IPS-18c (cell line): Measurements from ENCODE around the gene STYXL1.

ENCODE experiments used
- H3K4me3 ChIP-seq: 2 replicates; pipeline ENCODE4 v1.7.0; 2013; ENCODE audit warnings: low read depth, mild to moderate bottlenecking, low read length, moderate library complexity; ENCODE audit not compliant: insufficient read depth
- H3K9me3 ChIP-seq: one replicate; pipeline ENCODE4 v1.6.1; 2013; ENCODE audit warnings: mild to moderate bottlenecking, low read length, moderate library complexity; ENCODE audit not compliant: control insufficient read depth, insufficient read depth

Gene STYXL1

GRCh38 chr7:75987805-75988567, 59.8 kb downstream of the STYXL1 start:
- Histone ChIP-seq H3K9me3 (no peaks in the 10 kb centered on the region), H3K4me3 (no peak overlapping the region)

- no peak overlapping the region for H3K4me3 ChIP-seq
- no peaks in the 10 kb centered on the region for H3K9me3 ChIP-seq
Observed at GRCh38 chr7:75987026-75987804, 60.6 kb downstream of the STYXL1 start.

- no peaks in the 10 kb centered on the region for H3K9me3 ChIP-seq
Observed at GRCh38 chr7:75986147-75986781, 61.5 kb downstream of the STYXL1 start.

GRCh38 chr7:75985518-75986146, 62.2 kb downstream of the STYXL1 start:
- no peak overlapping the region for H3K4me3 ChIP-seq

More at GRCh38 chr7:75986147-75986781, 61.5 kb downstream of the STYXL1 start:
- H3K4me3 ChIP-seq = no peak overlapping the region

GRCh38 chr7:75985009-75985517, 62.7 kb downstream of the STYXL1 start:
- Histone ChIP-seq H3K4me3 (no peak overlapping the region), H3K9me3 (no peaks in the 10 kb centered on the region)

More at GRCh38 chr7:75985518-75986146, 62.2 kb downstream of the STYXL1 start:
- H3K9me3 ChIP-seq = no peaks in the 10 kb centered on the region

GRCh38 chr7:75984130-75985008, 63.4 kb downstream of the STYXL1 start:
- no peak overlapping the region for H3K4me3 ChIP-seq
- H3K9me3 ChIP-seq = no peaks in the 10 kb centered on the region

- H3K9me3 ChIP-seq = no peaks in the 10 kb centered on the region
- no peak overlapping the region for H3K4me3 ChIP-seq
Observed at GRCh38 chr7:75983471-75984129, 64.2 kb downstream of the STYXL1 start.

- H3K4me3 ChIP-seq = no peak overlapping the region
- H3K9me3 ChIP-seq = no peaks in the 10 kb centered on the region
Observed at GRCh38 chr7:75982306-75983064, 65.3 kb downstream of the STYXL1 start.

GRCh38 chr7:75981453-75982305, 66.1 kb downstream of the STYXL1 start:
- no peaks in the 10 kb centered on the region for H3K9me3 ChIP-seq
- H3K4me3 ChIP-seq = no peak overlapping the region

GRCh38 chr7:75981203-75981452, 66.7 kb downstream of the STYXL1 start:
- H3K9me3 ChIP-seq = no peaks in the 10 kb centered on the region
- H3K4me3 ChIP-seq = no peak overlapping the region

GRCh38 chr7:75980430-75981202, 67.2 kb downstream of the STYXL1 start:
- Histone ChIP-seq H3K9me3 (no peaks in the 10 kb centered on the region), H3K4me3 (no peak overlapping the region)

- Histone ChIP-seq H3K4me3 (no peak overlapping the region), H3K9me3 (no peaks in the 10 kb centered on the region)
Observed at GRCh38 chr7:75979759-75980429, 67.9 kb downstream of the STYXL1 start.

GRCh38 chr7:75977743-75978142, 70.1 kb downstream of the STYXL1 start:
- Histone ChIP-seq H3K4me3 (no peak overlapping the region), H3K9me3 (no peaks in the 10 kb centered on the region)
